Calu3 (cell line): ENCODE results near the gene HBG1. TPM values are rescaled to one million over a fixed set of nuclear protein-coding genes. Genes with fewer than 3 reads are reported as not detected.

Experiments used
- BruUV-seq: library from RNA; stranded (reverse); fragments of 400-500 nt; replicated peaks from 2 replicates; lab custom pipeline; 2021; lab: Mats Ljungman, UMichigan
- CTCF ChIA-PET: fragments of 300-600 bp; sonication (Branson Sonifier 250); formaldehyde crosslinking; loops from one replicate; lab custom pipeline; 2022; ENCODE audit warnings: antibody characterized with exemption; lab: Charles Lee
- DNase-seq: peaks from one replicate; pipeline ENCODE4 v3.0.0; 2022
- H3K27ac Mint-ChIP-seq: one replicate; pipeline ENCODE4 v1.8.0; 2022; ENCODE audit warnings: mixed read lengths; ENCODE audit not compliant: unreplicated experiment
- H3K27me3 Mint-ChIP-seq: one replicate; pipeline ENCODE4 v1.8.0; 2022; ENCODE audit warnings: mixed read lengths; ENCODE audit not compliant: unreplicated experiment
- H3K36me3 Mint-ChIP-seq: one replicate; pipeline ENCODE4 v1.8.0; 2022; ENCODE audit warnings: mild to moderate bottlenecking, moderate library complexity, mixed read lengths; ENCODE audit not compliant: insufficient read depth, unreplicated experiment
- H3K4me1 Mint-ChIP-seq: one replicate; pipeline ENCODE4 v1.8.0; 2022; ENCODE audit warnings: mild to moderate bottlenecking, low read depth, mixed read lengths; ENCODE audit not compliant: unreplicated experiment
- H3K4me3 Mint-ChIP-seq: one replicate; pipeline ENCODE4 v1.8.0; 2022; ENCODE audit warnings: mild to moderate bottlenecking, low read depth, moderate library complexity, mixed read lengths; ENCODE audit not compliant: unreplicated experiment
- H3K9me3 Mint-ChIP-seq: one replicate; pipeline ENCODE4 v1.8.0; 2022; ENCODE audit warnings: low read depth, mixed read lengths; ENCODE audit not compliant: unreplicated experiment
- intact Hi-C: fragments of 100-400 bp; cut with micrococcal nuclease; formaldehyde crosslinking; loops from one replicate; pipeline ENCODE4 v1.10.0; 2022; ENCODE audit not compliant: unreplicated experiment
- total RNA-seq: library from RNA; stranded (reverse); gene quantifications from 2 replicates; pipeline ENCODE4 v1.2.3, GENCODE V29; 2022
- TF ChIP-seq, protein P1 (sequence below): fragments of 200-600 bp; IDR thresholded peaks from one replicate; pipeline ENCODE4 v1.8.0; 2022; ENCODE audit warnings: antibody characterized with exemption; ENCODE audit not compliant: unreplicated experiment

Gene HBG1
- total RNA-seq, 1 experiment from 2014 or later = not detected

DNA sequence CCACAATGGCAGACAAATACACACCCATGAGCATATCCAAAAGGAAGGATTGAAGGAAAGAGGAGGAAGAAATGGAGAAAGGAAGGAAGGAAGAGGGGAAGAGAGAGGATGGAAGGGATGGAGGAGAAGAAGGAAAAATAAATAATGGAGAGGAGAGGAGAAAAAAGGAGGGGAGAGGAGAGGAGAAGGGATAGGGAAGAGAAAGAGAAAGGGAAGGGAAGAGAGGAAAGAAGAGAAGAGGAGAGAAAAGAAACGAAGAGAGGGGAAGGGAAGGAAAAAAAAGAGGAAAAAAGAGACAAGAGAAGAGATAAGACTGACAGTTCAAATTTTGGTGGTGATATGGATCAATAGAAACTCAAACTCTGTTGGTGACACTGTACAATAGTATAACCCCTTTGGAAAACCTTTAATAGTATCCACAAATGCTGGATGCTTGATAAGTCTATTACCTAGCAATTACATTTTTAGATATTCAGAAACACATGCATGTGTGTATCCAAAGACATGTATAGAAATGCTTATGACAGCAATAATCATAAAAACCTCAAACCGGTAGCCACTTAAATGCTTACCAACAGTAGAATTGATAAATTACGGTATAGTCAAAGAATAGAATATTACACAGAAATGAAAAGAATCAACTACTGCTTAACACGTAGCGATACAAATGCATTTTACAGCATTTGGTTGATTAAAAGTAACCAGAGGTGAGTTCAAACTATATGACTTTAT lies 14.1 kb downstream of the HBG1 start:
- CTCF ChIA-PET = no interaction called here
- H3K27ac Mint-ChIP-seq = no peak overlapping the region

DNA sequence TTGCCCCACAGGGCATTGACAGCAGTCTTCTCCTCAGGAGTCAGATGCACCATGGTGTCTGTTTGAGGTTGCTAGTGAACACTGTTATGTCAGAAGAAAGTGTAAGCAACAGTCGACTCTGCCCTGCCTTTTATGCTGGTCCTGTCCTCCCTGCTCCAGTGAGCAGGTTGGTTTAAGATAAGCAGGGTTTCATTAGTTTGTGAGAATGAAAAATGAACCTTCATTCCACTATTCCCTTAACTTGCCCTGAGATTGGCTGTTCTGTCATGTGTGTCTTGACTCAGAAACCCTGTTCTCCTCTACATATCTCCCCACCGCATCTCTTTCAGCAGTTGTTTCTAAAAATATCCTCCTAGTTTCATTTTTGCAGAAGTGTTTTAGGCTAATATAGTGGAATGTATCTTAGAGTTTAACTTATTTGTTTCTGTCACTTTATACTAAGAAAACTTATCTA lies 15.2 kb downstream of the HBG1 start, which contains the start of gene HBD:
HBD (minus strand) TSS at position 103 of the 454 bp plus-strand sequence; CDS start at position 53, 50 bp downstream.
- no peaks in the 10 kb centered on the region for H3K4me1 Mint-ChIP-seq
- H3K9me3 Mint-ChIP-seq = no peaks in the 10 kb centered on the region
- H3K4me3 Mint-ChIP-seq = no peak within 1 kb of the TSS
- intact Hi-C loops = no loop called here
- no peaks in the 10 kb centered on the region for H3K36me3 Mint-ChIP-seq
- no peak within 1 kb of the TSS for H3K27ac Mint-ChIP-seq
- DNase-seq = no peak
- TF ChIP-seq, protein P1, sequence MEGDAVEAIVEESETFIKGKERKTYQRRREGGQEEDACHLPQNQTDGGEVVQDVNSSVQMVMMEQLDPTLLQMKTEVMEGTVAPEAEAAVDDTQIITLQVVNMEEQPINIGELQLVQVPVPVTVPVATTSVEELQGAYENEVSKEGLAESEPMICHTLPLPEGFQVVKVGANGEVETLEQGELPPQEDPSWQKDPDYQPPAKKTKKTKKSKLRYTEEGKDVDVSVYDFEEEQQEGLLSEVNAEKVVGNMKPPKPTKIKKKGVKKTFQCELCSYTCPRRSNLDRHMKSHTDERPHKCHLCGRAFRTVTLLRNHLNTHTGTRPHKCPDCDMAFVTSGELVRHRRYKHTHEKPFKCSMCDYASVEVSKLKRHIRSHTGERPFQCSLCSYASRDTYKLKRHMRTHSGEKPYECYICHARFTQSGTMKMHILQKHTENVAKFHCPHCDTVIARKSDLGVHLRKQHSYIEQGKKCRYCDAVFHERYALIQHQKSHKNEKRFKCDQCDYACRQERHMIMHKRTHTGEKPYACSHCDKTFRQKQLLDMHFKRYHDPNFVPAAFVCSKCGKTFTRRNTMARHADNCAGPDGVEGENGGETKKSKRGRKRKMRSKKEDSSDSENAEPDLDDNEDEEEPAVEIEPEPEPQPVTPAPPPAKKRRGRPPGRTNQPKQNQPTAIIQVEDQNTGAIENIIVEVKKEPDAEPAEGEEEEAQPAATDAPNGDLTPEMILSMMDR = no peak
- BruUV-seq = no TSS peak
- no peaks in the 10 kb centered on the region for H3K27me3 Mint-ChIP-seq
- CTCF ChIA-PET = no interaction called here

More for the DNA sequence above, 14.1 kb downstream of the HBG1 start:
- Mint-ChIP-seq H3K36me3 (no peaks in the 10 kb centered on the region), H3K27me3 (no peaks in the 10 kb centered on the region), H3K9me3 (no peaks in the 10 kb centered on the region), H3K4me3 (no peak overlapping the region), H3K4me1 (no peaks in the 10 kb centered on the region)
- intact Hi-C loops = no loop called here
- DNase-seq = no peak
- BruUV-seq = no TSS peak
- TF ChIP-seq, protein P1 = no peak

DNA sequence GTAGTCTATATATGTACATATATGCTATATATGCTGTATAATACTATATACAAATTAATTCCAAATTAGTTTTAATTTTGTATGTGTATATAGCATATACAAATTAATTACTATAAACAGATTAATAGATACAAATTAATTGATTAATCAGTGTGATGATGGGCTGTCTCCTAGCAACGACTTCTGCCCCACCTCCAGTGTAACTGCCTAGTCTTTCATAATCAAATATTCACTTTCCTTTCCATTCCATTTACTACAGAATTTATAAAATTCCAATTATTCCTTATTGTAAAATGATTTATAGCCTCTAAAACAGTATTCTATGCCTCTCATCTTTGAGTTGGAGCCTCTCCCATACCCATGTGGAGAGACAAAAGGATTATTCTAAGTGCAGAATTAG lies 16.4 kb downstream of the HBG1 start:
- TF ChIP-seq, protein P1 = no peak

DNA sequence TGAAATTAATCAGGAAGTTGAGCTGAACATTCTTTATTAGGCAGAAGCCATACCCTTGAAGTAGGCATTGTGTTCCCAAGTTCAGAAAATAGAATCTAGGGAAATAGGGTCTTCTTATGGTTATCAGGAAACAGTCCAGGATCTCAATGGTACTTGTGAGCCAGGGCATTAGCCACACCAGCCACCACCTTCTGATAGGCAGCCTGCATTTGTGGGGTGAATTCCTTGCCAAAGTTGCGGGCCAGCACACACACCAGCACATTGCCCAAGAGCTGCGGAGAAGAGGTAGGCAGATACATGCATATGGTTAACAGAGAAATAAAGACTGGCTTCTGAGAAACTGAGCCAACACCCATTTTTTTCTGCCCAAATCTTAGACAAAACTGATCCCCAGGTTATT lies 16.8 kb downstream of the HBG1 start:
- H3K9me3 Mint-ChIP-seq = no peaks in the 10 kb centered on the region
- CTCF ChIA-PET = no interaction called here
- H3K4me3 Mint-ChIP-seq = no peak overlapping the region
- H3K27me3 Mint-ChIP-seq = no peaks in the 10 kb centered on the region
- H3K36me3 Mint-ChIP-seq = no peaks in the 10 kb centered on the region
- intact Hi-C loops = no loop called here
- no peaks in the 10 kb centered on the region for H3K4me1 Mint-ChIP-seq
- no peak overlapping the region for H3K27ac Mint-ChIP-seq
- BruUV-seq = no TSS peak
- TF ChIP-seq, protein P1 = no peak
- DNase-seq = no peak

More for the DNA sequence above, 16.4 kb downstream of the HBG1 start:
- no peaks in the 10 kb centered on the region for H3K27me3 Mint-ChIP-seq
- no peak overlapping the region for H3K27ac Mint-ChIP-seq
- no peaks in the 10 kb centered on the region for H3K36me3 Mint-ChIP-seq
- BruUV-seq = no TSS peak
- no peak for DNase-seq
- H3K4me3 Mint-ChIP-seq = no peak overlapping the region
- no peaks in the 10 kb centered on the region for H3K4me1 Mint-ChIP-seq
- CTCF ChIA-PET = no interaction called here
- H3K9me3 Mint-ChIP-seq = no peaks in the 10 kb centered on the region
- intact Hi-C loops = no loop called here
